ENCODE results near the gene NPAS3. TPM values are rescaled to one million over a fixed set of nuclear protein-coding genes. Genes with fewer than 3 reads are reported as not detected.

NPAS3 gene
- polyA plus RNA-seq, 4 donors: 0.30 to 0.81 (median 0.62) TPM; not detected in 1

- DNase-seq (no peak), FAIRE-seq (no peak)
- Histone ChIP-seq H3K9me3 (ENCODE audit: control insufficient read depth in 2 of 2, insufficient read depth in 1 of 2, low read depth in 1 of 2, low read length in 1 of 2) (no peaks in the 10 kb centered on the region), H3K4me3 (ENCODE audit: low read depth in 1 of 3, low read length in 3 of 3) (no peak overlapping the region), H3K27me3 (ENCODE audit: control insufficient read depth in 3 of 3, insufficient read depth in 3 of 3, low read length in 3 of 3) (no peaks in the 10 kb centered on the region), H3K27ac (ENCODE audit: low read depth in 1 of 3, low read length in 2 of 3) (no peak overlapping the region), H3K36me3 (ENCODE audit: control insufficient read depth in 3 of 3, insufficient read depth in 2 of 3, low read depth in 1 of 3, low read length in 3 of 3) (no peaks in the 10 kb centered on the region), H3K4me1 (ENCODE audit: control insufficient read depth in 3 of 3, insufficient read depth in 2 of 3, low read depth in 1 of 3, low read length in 2 of 3) (no peaks in the 10 kb centered on the region)
- WGBS, 3 donors: 83 to 87% (median 86%) methylated on average over 16 of the region's 16 CpGs
These were observed 895.2 kb downstream of the NPAS3 start for GRCh38 chr14:33833706-33834465.

- H3K4me3 ChIP-seq (ENCODE audit: low read depth in 1 of 3, low read length in 3 of 3): no peak overlapping the region
- no peak overlapping the region for H3K27ac ChIP-seq (ENCODE audit: low read depth in 1 of 3, low read length in 2 of 3)
- no peaks in the 10 kb centered on the region for H3K36me3 ChIP-seq (ENCODE audit: control insufficient read depth in 3 of 3, insufficient read depth in 2 of 3, low read depth in 1 of 3, low read length in 3 of 3)
- H3K9me3 ChIP-seq (ENCODE audit: control insufficient read depth in 2 of 2, insufficient read depth in 1 of 2, low read depth in 1 of 2, low read length in 1 of 2): no peaks in the 10 kb centered on the region
- no peaks in the 10 kb centered on the region for H3K4me1 ChIP-seq (ENCODE audit: control insufficient read depth in 3 of 3, insufficient read depth in 2 of 3, low read depth in 1 of 3, low read length in 2 of 3)
- DNase-seq: no peak
- WGBS, 3 donors: 80 to 84% (median 81%) methylated on average over 8 of the region's 8 CpGs
- FAIRE-seq: no peak
- no peaks in the 10 kb centered on the region for H3K27me3 ChIP-seq (ENCODE audit: control insufficient read depth in 3 of 3, insufficient read depth in 3 of 3, low read length in 3 of 3)
These were observed 896.0 kb downstream of the NPAS3 start for GRCh38 chr14:33834466-33835260.

GRCh38 chr14:33835261-33835655, 896.6 kb downstream of the NPAS3 start:
- Histone ChIP-seq H3K4me1 (ENCODE audit: control insufficient read depth in 3 of 3, insufficient read depth in 2 of 3, low read depth in 1 of 3, low read length in 2 of 3) (no peaks in the 10 kb centered on the region), H3K4me3 (ENCODE audit: low read depth in 1 of 3, low read length in 3 of 3) (no peak overlapping the region), H3K9me3 (ENCODE audit: control insufficient read depth in 2 of 2, insufficient read depth in 1 of 2, low read depth in 1 of 2, low read length in 1 of 2) (no peaks in the 10 kb centered on the region), H3K27me3 (ENCODE audit: control insufficient read depth in 3 of 3, insufficient read depth in 3 of 3, low read length in 3 of 3) (no peaks in the 10 kb centered on the region), H3K27ac (ENCODE audit: low read depth in 1 of 3, low read length in 2 of 3) (no peak overlapping the region), H3K36me3 (ENCODE audit: control insufficient read depth in 3 of 3, insufficient read depth in 2 of 3, low read depth in 1 of 3, low read length in 3 of 3) (no peaks in the 10 kb centered on the region)
- WGBS, 3 donors: 91 to 95% (median 93%) methylated on average over 6 of the region's 6 CpGs
- DNase-seq: no peak
- no peak for FAIRE-seq

GRCh38 chr14:33835677-33836076, 897.0 kb downstream of the NPAS3 start:
- no peak overlapping the region for H3K4me3 ChIP-seq (ENCODE audit: low read depth in 1 of 3, low read length in 3 of 3)
- FAIRE-seq (no peak), DNase-seq (peak in 1 of 2 donors; percentile 9)
- H3K27ac ChIP-seq (ENCODE audit: low read depth in 1 of 3, low read length in 2 of 3): no peak overlapping the region
- H3K4me1 ChIP-seq (ENCODE audit: control insufficient read depth in 3 of 3, insufficient read depth in 2 of 3, low read depth in 1 of 3, low read length in 2 of 3): no peaks in the 10 kb centered on the region
- H3K27me3 ChIP-seq (ENCODE audit: control insufficient read depth in 3 of 3, insufficient read depth in 3 of 3, low read length in 3 of 3): no peaks in the 10 kb centered on the region
- H3K9me3 ChIP-seq (ENCODE audit: control insufficient read depth in 2 of 2, insufficient read depth in 1 of 2, low read depth in 1 of 2, low read length in 1 of 2): no peaks in the 10 kb centered on the region
- 77 to 91% (median 81%) methylated on average over 3 of the region's 3 CpGs for WGBS, 3 donors
- H3K36me3 ChIP-seq (ENCODE audit: control insufficient read depth in 3 of 3, insufficient read depth in 2 of 3, low read depth in 1 of 3, low read length in 3 of 3): no peaks in the 10 kb centered on the region

GRCh38 chr14:33836203-33836899, 897.7 kb downstream of the NPAS3 start:
- Histone ChIP-seq H3K27me3 (ENCODE audit: control insufficient read depth in 3 of 3, insufficient read depth in 3 of 3, low read length in 3 of 3) (no peaks in the 10 kb centered on the region), H3K36me3 (ENCODE audit: control insufficient read depth in 3 of 3, insufficient read depth in 2 of 3, low read depth in 1 of 3, low read length in 3 of 3) (no peaks in the 10 kb centered on the region), H3K9me3 (ENCODE audit: control insufficient read depth in 2 of 2, insufficient read depth in 1 of 2, low read depth in 1 of 2, low read length in 1 of 2) (no peaks in the 10 kb centered on the region), H3K4me1 (ENCODE audit: control insufficient read depth in 3 of 3, insufficient read depth in 2 of 3, low read depth in 1 of 3, low read length in 2 of 3) (no peaks in the 10 kb centered on the region), H3K27ac (ENCODE audit: low read depth in 1 of 3, low read length in 2 of 3) (no peak overlapping the region), H3K4me3 (ENCODE audit: low read depth in 1 of 3, low read length in 3 of 3) (no peak overlapping the region)
- FAIRE-seq: no peak
- DNase-seq: no peak
- 68 to 72% (median 69%) methylated on average over 9 of the region's 9 CpGs for WGBS, 3 donors

GRCh38 chr14:33836900-33837577, 898.4 kb downstream of the NPAS3 start:
- H3K4me1 ChIP-seq (ENCODE audit: control insufficient read depth in 3 of 3, insufficient read depth in 2 of 3, low read depth in 1 of 3, low read length in 2 of 3): no peaks in the 10 kb centered on the region
- H3K4me3 ChIP-seq (ENCODE audit: low read depth in 1 of 3, low read length in 3 of 3): no peak overlapping the region
- no peaks in the 10 kb centered on the region for H3K9me3 ChIP-seq (ENCODE audit: control insufficient read depth in 2 of 2, insufficient read depth in 1 of 2, low read depth in 1 of 2, low read length in 1 of 2)
- no peaks in the 10 kb centered on the region for H3K36me3 ChIP-seq (ENCODE audit: control insufficient read depth in 3 of 3, insufficient read depth in 2 of 3, low read depth in 1 of 3, low read length in 3 of 3)
- H3K27me3 ChIP-seq (ENCODE audit: control insufficient read depth in 3 of 3, insufficient read depth in 3 of 3, low read length in 3 of 3): no peaks in the 10 kb centered on the region
- no peak for DNase-seq
- FAIRE-seq: no peak
- H3K27ac ChIP-seq (ENCODE audit: low read depth in 1 of 3, low read length in 2 of 3): no peak overlapping the region
- WGBS, 3 donors: 78 to 86% (median 81%) methylated on average over 10 of the region's 10 CpGs

GRCh38 chr14:33837943-33838683, 899.4 kb downstream of the NPAS3 start:
- H3K9me3 ChIP-seq (ENCODE audit: control insufficient read depth in 2 of 2, insufficient read depth in 1 of 2, low read depth in 1 of 2, low read length in 1 of 2): no peaks in the 10 kb centered on the region
- H3K36me3 ChIP-seq (ENCODE audit: control insufficient read depth in 3 of 3, insufficient read depth in 2 of 3, low read depth in 1 of 3, low read length in 3 of 3): no peaks in the 10 kb centered on the region
- H3K27me3 ChIP-seq (ENCODE audit: control insufficient read depth in 3 of 3, insufficient read depth in 3 of 3, low read length in 3 of 3): no peaks in the 10 kb centered on the region
- FAIRE-seq (no peak), DNase-seq (peak in 1 of 2 donors; percentile 31)
- WGBS, 3 donors: 47 to 50% (median 48%) methylated on average over 4 of the region's 4 CpGs
- no peak overlapping the region for H3K4me3 ChIP-seq (ENCODE audit: low read depth in 1 of 3, low read length in 3 of 3)
- peaks cover 0 to 3% (median 0%) of the 10 kb centered on the region in 3 donors for H3K4me1 ChIP-seq (ENCODE audit: control insufficient read depth in 3 of 3, insufficient read depth in 2 of 3, low read depth in 1 of 3, low read length in 2 of 3)
- H3K27ac ChIP-seq (ENCODE audit: low read depth in 1 of 3, low read length in 2 of 3): no peak overlapping the region
